Measurements from ENCODE around the gene TADA3. TPM values are rescaled to one million over a fixed set of nuclear protein-coding genes. Genes with fewer than 3 reads are reported as not detected.

Gene TADA3
- total RNA-seq, 1 donor = 92.4 TPM

GRCh38 chr3:9820946-9821345 lies 28.7 kb upstream of the TADA3 start:
- H3K4me3 ChIP-seq (ENCODE audit: low read depth, low read length) = no peak overlapping the region
- DNase-seq (ENCODE audit: low read depth) = no peak
- peak; percentile 47 for TF ChIP-seq CTCF (IDR thresholded peaks at IDR 0.05; ENCODE audit: insufficient read depth, low read depth, low read length)

GRCh38 chr3:9820543-9820942 lies 28.3 kb upstream of the TADA3 start:
- H3K4me3 ChIP-seq (ENCODE audit: low read depth, low read length) = no peak overlapping the region

GRCh38 chr3:9818666-9819335 lies 26.5 kb upstream of the TADA3 start:
- no peak for DNase-seq (ENCODE audit: low read depth)
- H3K4me3 ChIP-seq (ENCODE audit: low read depth, low read length) = no peak overlapping the region
- TF ChIP-seq CTCF (IDR thresholded peaks at IDR 0.05; ENCODE audit: insufficient read depth, low read depth, low read length) = no peak

More at GRCh38 chr3:9820543-9820942, 28.3 kb upstream of the TADA3 start:
- DNase-seq (ENCODE audit: low read depth) = no peak
- no peak for TF ChIP-seq CTCF (IDR thresholded peaks at IDR 0.05; ENCODE audit: insufficient read depth, low read depth, low read length)

GRCh38 chr3:9817436-9817835 lies 25.2 kb upstream of the TADA3 start:
- no peak for DNase-seq (ENCODE audit: low read depth)
- TF ChIP-seq CTCF (IDR thresholded peaks at IDR 0.05; ENCODE audit: insufficient read depth, low read depth, low read length) = no peak
- H3K4me3 ChIP-seq (ENCODE audit: low read depth, low read length) = no peak overlapping the region

- TF ChIP-seq CTCF (IDR thresholded peaks at IDR 0.05; ENCODE audit: insufficient read depth, low read depth, low read length) = no peak
- no peak overlapping the region for H3K4me3 ChIP-seq (ENCODE audit: low read depth, low read length)
These were observed 23.7 kb upstream of the TADA3 start for GRCh38 chr3:9815986-9816385.

GRCh38 chr3:9812870-9813483 lies 20.7 kb upstream of the TADA3 start:
- DNase-seq (ENCODE audit: low read depth) = no peak
- TF ChIP-seq CTCF (IDR thresholded peaks at IDR 0.05; ENCODE audit: insufficient read depth, low read depth, low read length) = no peak
- H3K4me3 ChIP-seq (ENCODE audit: low read depth, low read length) = no peak overlapping the region

More at GRCh38 chr3:9815986-9816385, 23.7 kb upstream of the TADA3 start:
- DNase-seq (ENCODE audit: low read depth) = no peak

Measured in fibroblast of villous mesenchyme (primary cell).